Measurements from ENCODE around the gene DCST1. TPM values are rescaled to one million over a fixed set of nuclear protein-coding genes. Genes with fewer than 3 reads are reported as not detected.
A peak's percentile ranks its signal among the peaks of the same experiment; 100 is the strongest.

The DCST1 gene
- total and polyA plus RNA-seq, 2 donors (not counting 3 experiments of a cell fraction or from before 2014, with no cell fraction given), result not detected

GRCh38 chr1:155050560-155051341 is 17.1 kb downstream of the DCST1 start, which contains the start of gene ADAM15:
ADAM15 (plus strand) TSS chr1:155051316; CDS start chr1:155051387, 71 bp downstream.
- peak within 1 kb of the TSS; percentile 73 for H2AFZ ChIP-seq (ENCODE audit: low read depth, low read length)
- BruUV-seq (replicated peaks), result no TSS peak
- H3K79me2 ChIP-seq (ENCODE audit: control insufficient read depth, insufficient read depth, low read length), result peaks cover 21% of the 10 kb centered on the region
- peak within 1 kb of the TSS; percentile 46 for H3K9ac ChIP-seq (replicated peaks; ENCODE audit: extremely low read depth, insufficient read depth, low read length)
- H3K9me1 ChIP-seq (replicated peaks; ENCODE audit: control insufficient read depth, extremely low read depth, insufficient read depth, low read length), result no peaks in the 10 kb centered on the region
- POLR2A ChIA-PET, result interaction anchor here (0.7 to 1.6 kb wide), 2 partner anchors 34 to 142 kb away, joined by 3 to 4 read pairs; no protein-coding TSS in a partner anchor
- peak within 1 kb of the TSS; percentile 66 to 75 (median 74) for H3K4me3 ChIP-seq (replicated peaks in 1 of 3; ENCODE audit: insufficient read depth in 1 of 3, low read depth in 1 of 3, low read length in 3 of 3)
- peak within 1 kb of the TSS; percentile 53 for H3K27ac ChIP-seq (ENCODE audit: insufficient read depth, low read depth, low read length)
- H3K4me2 ChIP-seq (ENCODE audit: insufficient read depth, low read length), result peak within 1 kb of the TSS; percentile 86
- TF ChIP-seq, protein P1, sequence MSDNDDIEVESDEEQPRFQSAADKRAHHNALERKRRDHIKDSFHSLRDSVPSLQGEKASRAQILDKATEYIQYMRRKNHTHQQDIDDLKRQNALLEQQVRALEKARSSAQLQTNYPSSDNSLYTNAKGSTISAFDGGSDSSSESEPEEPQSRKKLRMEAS (IDR thresholded peaks at IDR 0.05; ENCODE audit: insufficient read depth, insufficient read length), result peak; percentile 30
- TF ChIP-seq, protein P2, sequence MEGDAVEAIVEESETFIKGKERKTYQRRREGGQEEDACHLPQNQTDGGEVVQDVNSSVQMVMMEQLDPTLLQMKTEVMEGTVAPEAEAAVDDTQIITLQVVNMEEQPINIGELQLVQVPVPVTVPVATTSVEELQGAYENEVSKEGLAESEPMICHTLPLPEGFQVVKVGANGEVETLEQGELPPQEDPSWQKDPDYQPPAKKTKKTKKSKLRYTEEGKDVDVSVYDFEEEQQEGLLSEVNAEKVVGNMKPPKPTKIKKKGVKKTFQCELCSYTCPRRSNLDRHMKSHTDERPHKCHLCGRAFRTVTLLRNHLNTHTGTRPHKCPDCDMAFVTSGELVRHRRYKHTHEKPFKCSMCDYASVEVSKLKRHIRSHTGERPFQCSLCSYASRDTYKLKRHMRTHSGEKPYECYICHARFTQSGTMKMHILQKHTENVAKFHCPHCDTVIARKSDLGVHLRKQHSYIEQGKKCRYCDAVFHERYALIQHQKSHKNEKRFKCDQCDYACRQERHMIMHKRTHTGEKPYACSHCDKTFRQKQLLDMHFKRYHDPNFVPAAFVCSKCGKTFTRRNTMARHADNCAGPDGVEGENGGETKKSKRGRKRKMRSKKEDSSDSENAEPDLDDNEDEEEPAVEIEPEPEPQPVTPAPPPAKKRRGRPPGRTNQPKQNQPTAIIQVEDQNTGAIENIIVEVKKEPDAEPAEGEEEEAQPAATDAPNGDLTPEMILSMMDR (IDR thresholded peaks at IDR 0.05; ENCODE audit: extremely low read depth in 1 of 2, insufficient read depth in 1 of 2, low read depth in 1 of 2, low read length in 2 of 2), result peak; percentile 94 to 99
- TF ChIP-seq POLR2AphosphoS5 (IDR thresholded peaks at IDR 0.05; ENCODE audit: insufficient read depth, low read depth, low read length) (no peak), MYC (IDR thresholded peaks at IDR 0.05; ENCODE audit: low read depth, low read length) (peak; percentile 46), JUN (IDR thresholded peaks at IDR 0.05; ENCODE audit: borderline replicate concordance, insufficient read depth, insufficient read length, low read depth) (no peak), POLR2A (IDR thresholded peaks at IDR 0.05; ENCODE audit: low read depth, low read length) (no peak)
- intact Hi-C loops (cut with micrococcal nuclease) (loop anchor here (1.0 to 2.0 kb wide), 3 partner anchors 33 to 90 kb away; partner anchors contain the start of genes PYGO2 and ZBTB7B), dilution Hi-C loops (cut with MboI; ENCODE audit: extremely low pct_ligation_motif_present, low sequenced_read_pairs) (no loop called here)
- H3K9me3 ChIP-seq (replicated peaks; ENCODE audit: control insufficient read depth, insufficient read depth, low read length), result no peaks in the 10 kb centered on the region
- DNase-seq (ENCODE audit: low read depth, low spot score) (peak; percentile 81), FAIRE-seq (peak; percentile 86)
- H3K36me3 ChIP-seq (ENCODE audit: control insufficient read depth in 2 of 2, extremely low read depth in 1 of 2, insufficient read depth in 2 of 2, low read length in 2 of 2), result peaks cover 0 to 7% of the 10 kb centered on the region in 2 experiments
- no peaks in the 10 kb centered on the region for H3K27me3 ChIP-seq (ENCODE audit: control insufficient read depth in 2 of 2, insufficient read depth in 2 of 2, low read length in 2 of 2)
- peaks cover 24% of the 10 kb centered on the region for H3K4me1 ChIP-seq (ENCODE audit: control insufficient read depth, extremely low read depth, insufficient read depth, low read length)
- H4K20me1 ChIP-seq (replicated peaks; ENCODE audit: control insufficient read depth, extremely low read depth, insufficient read depth, low read length), result no peaks in the 10 kb centered on the region
- CTCF ChIA-PET, result interaction anchor here (0.5 to 6.1 kb wide), 36 partner anchors 8 to 143 kb away, joined by 3 to 59 read pairs (median 5); partner anchors contain the start of genes DCST1, DCST2, EFNA3 and EFNA4
